DMS153 treated with DMSO at 0.1 percent for 48 hours (cell line): ENCODE data around the gene MPPE1.
"Not testable (repeated sequence)": the region's sequence is repeated elsewhere in the genome, so short reads cannot be mapped to it uniquely, and the experiment has no call there.

ENCODE experiments used
- DNase-seq: peaks from one replicate; lab custom pipeline; 2025; ENCODE audit not compliant: unreplicated experiment; lab: John Stamatoyannopoulos, UW

MPPE1 gene

GRCh38 chr18:11859903-11860407 is 48.2 kb downstream of the MPPE1 start:
- DNase-seq, result no peak

DNA sequence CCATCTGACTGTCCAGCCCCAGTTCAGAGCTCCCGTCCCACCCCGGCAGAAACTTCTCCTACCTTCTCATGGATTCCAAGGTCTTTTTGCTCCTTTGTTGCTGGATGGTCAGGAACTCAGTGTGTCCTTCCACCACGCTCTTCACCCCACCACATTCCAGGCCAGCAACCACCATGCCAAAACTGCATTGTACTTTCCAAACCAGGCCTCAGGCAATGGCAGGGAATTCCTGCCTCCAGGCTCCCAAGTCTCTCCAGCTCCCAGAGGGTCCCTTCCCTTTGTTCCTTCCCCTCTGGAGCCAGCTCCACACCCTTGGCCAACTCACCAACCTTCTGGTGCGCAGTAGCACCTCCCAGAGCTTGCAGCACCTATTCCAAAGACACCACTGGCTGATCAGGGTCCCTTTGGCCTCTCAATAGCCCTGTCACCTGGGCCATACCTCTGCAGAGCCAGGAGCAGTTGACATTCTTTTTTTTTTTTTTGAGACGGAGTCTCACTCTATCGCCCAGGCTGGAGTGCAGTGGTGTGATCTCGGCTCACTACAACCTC is 48.8 kb downstream of the MPPE1 start:
- DNase-seq, result no peak

DNA sequence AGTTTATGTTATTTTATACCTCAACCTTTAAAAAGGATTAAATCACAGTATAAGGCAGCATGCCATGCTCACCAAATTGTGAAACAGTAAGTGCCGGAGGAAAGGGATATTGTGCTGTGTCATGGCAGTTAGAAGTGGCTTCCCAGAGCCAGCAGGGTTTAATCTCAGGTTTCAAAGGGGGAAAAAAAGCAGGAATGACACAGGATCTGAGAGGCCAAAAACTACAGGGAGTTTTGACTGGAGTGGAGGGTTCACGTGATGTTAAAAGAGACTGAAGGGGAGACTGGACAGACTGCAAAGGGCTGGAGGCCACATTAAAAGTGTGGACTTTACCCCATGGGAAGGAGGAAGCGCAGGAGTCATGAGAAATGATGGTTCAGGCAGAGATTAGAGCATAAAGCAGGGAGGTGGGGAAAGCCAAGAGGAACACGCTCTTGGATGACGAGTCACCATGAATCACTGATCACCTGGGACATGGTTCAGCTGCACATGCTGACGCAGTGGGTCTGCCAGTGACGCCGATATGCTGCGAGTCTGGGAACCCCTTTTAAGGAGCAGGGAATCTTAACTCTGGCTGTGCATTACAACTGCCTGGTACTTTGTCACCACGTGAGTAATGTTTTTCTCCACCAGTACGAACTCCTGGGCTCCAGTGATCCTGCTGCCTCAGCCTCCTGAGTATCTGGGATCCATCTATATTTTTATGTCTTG is 50.8 kb downstream of the MPPE1 start:
- no peak for DNase-seq

GRCh38 chr18:11854554-11854953 is 53.6 kb downstream of the MPPE1 start:
- not testable (repeated sequence) for DNase-seq

DNA sequence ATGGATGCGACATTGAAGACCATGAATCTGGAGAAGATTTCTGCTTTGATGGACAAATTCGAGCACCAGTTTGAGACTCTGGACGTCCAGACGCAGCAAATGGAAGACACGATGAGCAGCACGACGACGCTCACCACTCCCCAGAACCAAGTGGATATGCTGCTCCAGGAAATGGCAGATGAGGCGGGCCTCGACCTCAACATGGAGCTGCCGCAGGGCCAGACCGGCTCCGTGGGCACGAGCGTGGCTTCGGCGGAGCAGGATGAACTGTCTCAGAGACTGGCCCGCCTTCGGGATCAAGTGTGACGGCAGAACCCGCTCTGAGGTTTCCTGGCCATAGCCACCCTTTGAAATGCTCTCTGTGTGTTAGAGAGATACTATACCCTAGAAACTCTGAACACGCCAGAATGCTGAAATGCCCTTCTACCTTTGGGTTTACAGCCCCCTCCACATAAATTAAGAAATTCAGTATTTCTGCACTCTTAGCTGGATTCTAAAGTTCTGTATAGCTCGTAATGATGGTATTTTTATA is 56.2 kb downstream of the MPPE1 start:
- no peak for DNase-seq

GRCh38 chr18:11851146-11851805 is 56.8 kb downstream of the MPPE1 start, which contains the start of gene CHMP1B:
CHMP1B (plus strand) TSS chr18:11851413; CDS start chr18:11851512, 99 bp downstream.
- peak; percentile 23 for DNase-seq

DNA sequence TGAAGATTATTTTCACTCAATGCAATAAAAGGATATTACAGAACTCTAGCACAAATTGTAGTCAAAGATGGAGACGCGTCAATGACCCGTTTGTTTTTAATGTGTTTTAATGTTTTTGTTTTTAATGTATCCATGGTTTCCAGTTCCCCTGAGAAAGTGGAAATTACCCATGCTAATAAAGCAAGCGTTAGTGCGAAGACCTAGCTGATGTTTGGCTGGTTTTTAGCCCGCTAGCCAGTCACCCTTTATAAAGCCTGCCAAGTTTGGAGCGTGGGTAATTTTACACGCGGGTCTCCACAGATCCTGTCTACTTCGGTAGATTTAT is 57.3 kb downstream of the MPPE1 start:
- DNase-seq, result no peak

DNA sequence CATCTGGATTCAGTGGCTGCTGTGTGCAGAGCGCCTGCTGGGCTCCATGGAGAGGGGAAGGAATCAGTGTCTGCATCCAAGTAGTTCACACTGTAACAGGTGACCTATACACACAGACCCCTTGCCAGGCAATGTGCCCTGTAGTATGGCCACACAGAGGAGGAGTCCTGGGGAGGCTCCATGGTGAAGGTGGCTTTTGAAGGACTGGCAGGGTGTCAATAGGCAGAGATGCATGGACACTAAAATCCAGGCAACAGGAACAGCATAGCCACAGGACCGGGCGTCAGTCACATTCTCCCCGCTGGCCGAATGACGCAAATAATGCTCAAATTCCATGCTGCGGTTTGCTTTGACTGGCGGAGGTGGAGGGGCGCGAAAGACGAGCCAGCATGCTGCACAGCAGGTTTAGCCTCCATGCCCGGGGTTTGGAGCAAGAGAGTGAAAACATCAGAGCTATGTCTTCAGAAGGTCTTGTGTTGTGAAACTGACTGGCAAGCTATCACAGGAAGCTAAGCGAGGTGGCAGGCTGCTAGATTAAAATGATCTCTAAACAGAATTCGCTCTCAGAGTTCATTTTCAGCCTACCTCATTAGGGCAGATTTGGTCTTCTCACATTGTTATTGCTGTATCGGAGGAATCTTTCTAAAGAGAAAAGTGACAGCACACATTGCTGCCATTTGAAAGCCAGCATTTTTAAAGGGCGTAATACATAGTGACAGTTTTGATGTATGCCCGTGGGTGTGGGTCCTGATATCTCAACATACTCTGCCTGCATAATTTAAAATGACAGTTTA is 58.1 kb downstream of the MPPE1 start:
- no peak for DNase-seq

GRCh38 chr18:11849279-11849678 is 58.8 kb downstream of the MPPE1 start:
- DNase-seq, result no peak

- DNase-seq, result no peak
Measured at GRCh38 chr18:11847811-11848210, 60.3 kb downstream of the MPPE1 start.

DNA sequence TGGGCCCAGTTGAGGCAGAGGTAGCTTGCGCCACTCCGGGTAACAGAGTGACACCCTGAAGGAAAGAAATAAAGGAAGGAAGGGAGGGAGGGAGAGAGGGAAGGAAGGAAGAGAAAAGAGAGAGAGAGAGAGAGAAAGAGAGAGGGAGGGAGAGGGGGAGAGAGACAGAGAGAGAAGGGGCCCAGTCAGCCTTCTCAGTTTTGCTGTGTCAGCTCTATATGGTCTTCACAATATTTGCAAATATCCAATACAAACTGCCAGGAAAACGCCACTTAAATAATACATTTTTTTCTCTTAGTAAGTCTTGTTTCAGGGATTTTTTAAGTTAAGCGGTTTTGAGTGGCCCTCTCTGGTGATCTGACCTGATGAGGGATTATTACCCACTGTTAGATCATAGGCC is 62.5 kb downstream of the MPPE1 start:
- DNase-seq, result no peak

DNA sequence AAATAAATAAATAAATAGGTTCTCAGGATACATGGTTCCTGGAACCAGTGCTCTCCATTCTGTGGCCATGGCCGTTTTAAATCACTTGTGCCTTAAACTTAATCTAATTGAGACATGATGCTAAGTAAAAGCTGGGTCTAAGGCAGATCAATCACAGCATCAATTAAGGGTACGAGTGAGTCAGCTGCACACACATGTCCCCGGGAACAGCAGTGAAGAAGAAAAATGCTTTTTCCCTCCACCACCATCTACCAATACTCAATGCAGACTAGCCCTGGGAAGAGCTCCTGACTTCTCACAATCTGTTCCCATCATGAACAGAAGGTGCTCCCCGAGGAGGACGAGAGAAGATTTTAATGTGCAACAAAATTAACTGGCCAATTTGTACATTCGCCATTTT is 63.7 kb downstream of the MPPE1 start:
- no peak for DNase-seq

DNA sequence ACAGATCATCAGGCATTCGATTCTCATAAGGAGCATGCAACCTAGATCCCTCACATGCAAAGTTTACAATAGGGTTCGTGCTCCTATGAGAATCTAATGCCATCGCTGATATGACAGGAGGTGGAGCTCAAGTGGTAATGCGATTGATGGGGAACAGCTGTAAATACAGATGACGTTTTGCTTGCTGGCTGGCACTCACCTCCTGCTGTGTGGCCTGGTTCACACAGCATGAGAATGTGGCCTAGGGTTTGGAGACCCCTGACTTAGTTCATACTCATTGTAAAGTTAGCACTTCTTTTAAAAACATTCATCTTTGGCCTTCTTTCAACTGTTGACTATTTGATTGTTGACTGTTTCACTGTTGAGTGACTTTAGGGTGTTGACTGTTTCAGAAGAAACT is 65.6 kb downstream of the MPPE1 start:
- DNase-seq, result no peak

GRCh38 chr18:11840493-11840892 is 67.6 kb downstream of the MPPE1 start:
- DNase-seq, result no peak

GRCh38 chr18:11839556-11839955 is 68.6 kb downstream of the MPPE1 start:
- DNase-seq, result no peak

- no peak for DNase-seq
Measured at GRCh38 chr18:11834772-11835171, 73.3 kb downstream of the MPPE1 start.
